ENCODE results near the gene ASPG.
A peak's percentile ranks its signal among the peaks of the same experiment; 100 is the strongest.

The ASPG gene

GRCh38 chr14:104138098-104138717 lies 52.7 kb downstream of the ASPG start, which contains the start of gene KIF26A:
TSS of gene KIF26A (plus strand) at chr14:104138587. CDS start at chr14:104138723, 136 bp downstream.
- peak; percentile 68 for DNase-seq

GRCh38 chr14:104138718-104139459 lies 53.4 kb downstream of the ASPG start:
- peak; percentile 60 for DNase-seq

DNA sequence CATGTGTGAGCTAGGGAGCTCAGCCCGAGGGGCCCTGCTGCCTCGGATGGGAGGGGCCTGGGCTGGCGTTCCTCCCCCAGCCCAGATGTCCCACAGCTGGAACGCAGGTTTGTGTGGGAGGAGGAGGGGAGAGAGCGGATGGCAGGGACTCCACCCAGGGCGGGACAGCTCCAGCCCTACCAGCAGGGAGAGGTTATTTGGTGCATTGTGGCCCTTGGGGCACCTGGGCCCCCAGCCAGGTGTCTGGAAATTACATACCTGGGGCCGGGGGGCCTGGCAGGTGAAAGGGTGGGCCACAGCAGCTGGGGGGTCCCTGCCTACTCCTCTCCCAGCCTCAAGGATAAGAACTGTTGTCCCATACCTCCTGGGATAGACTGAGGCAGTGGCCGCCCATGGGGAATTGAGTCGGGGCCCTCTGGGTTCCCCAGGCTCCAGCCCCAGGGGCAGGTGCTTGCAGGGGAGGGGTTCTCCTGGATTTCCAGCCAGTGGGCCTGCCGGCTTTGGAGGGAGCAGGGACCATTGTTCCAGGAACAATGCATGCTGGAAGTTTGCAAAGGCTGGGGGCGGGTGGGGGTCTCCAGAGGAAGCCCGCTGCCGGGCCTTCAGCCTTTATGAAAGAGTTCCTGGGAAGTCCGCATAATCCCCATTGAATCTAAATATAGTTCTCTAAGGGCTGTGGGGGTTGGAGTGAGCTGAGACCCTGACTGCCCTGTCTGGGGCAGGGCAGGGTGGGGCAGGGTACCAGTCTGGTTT lies 54.1 kb downstream of the ASPG start:
- DNase-seq, result peak; percentile 48

GRCh38 chr14:104140213-104140462 lies 54.6 kb downstream of the ASPG start:
- DNase-seq, result peak; percentile 37

DNA sequence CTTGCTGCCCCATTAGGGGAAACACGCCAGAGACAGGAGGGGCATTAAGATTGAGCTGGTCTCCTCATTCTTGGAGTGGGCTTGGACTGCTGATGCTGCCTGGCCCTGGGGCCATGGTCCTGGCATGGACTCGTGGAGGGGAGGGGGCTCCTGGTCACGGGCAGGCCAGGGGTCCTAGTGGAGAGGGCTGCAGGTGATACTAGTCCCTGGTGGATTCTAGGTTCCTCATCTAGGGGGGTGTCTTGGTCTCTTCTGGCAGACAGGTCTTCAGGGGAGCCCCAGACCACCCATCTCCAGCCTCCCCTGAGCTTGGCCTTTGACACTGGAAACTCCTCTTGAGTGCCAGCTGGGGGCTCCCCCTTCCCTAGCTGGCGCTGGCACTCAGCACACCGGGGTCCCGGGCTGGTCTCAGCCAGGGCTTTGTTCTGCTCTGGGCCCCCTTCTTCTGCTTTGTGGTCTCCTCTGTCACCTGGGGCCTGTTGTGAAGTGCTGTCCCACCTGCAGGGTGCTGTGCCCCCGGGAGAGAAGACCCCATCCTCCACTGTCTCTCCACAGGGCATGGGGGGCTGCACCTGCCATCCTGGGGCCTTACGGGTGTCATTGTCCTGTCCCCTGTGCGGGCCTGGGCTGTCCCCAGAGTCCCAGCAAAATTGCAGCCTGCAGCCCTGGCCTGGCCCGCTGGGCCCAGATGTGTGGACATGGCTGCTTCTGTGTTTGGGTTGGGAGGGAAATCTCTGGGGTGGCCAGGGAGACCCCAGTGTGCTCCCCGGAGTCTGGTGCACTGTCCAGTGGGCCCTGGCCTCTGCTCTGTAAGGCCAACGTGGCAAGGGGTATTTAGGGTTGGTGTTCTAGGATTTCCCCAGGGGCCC lies 55.2 kb downstream of the ASPG start:
- DNase-seq, result peak; percentile 55

DNA sequence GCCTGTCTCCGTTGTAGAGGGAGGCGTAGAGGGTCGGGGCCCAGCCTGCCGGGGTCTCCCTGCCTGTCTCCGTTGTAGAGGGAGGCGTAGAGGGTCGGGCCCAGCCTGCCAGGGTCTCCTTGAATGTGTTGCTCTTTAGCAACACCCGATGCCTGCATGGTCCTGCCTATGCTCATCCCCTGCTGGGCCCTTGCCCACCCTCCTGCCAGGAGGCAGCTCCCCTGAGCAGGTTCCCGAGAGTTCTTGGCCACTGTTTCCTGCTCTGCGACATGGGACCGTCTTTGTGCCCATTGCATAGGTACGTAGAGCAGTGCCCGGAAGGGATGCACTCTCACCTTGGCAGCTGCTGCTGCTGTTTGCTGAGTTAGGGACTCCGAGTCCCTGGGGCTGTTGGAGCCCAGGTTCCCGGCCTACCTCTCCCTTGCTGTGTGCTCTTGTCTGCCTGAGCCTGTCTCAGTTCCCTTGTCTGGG lies 56.2 kb downstream of the ASPG start:
- DNase-seq, result peak; percentile 55

DNA sequence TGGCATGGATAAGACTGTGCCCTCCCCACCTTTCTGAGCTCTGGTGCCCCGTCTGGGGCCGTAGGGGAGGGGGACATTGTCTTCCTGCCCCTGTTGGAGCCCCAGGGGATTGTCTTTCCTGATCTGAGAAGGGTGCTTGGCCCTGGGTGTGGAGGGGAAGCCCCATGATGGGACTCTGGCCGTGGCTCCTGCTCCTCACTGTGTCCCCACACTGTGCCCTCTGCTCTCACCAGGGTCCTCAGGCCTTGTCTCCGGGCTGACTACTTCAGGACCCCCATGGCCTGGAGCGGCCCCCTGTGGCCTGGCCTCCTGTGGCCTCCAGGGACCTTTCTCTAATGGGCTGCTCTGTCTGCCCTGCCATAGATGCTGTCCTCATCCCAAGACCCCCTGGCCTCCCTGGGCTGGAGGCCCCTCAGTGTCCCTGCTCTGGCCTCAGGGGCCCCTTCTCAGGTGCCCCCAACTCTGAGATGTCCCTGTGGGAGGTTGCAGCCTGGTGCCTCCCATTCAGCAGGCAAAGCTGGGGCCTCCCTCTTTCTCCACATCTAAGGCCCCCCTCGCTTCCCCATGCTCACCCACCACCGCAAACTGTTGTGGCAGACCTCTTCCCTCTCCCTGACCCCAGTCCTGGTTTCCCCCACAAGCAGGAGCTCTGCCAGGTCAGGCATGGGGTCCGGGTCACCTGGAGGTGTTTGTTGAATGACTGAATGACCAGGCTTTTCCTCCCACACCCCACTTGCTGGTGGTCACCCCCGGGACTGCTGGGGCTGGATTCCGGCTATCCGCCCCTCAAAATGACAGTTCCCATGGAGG lies 56.8 kb downstream of the ASPG start:
- DNase-seq, result peak; percentile 54

DNA sequence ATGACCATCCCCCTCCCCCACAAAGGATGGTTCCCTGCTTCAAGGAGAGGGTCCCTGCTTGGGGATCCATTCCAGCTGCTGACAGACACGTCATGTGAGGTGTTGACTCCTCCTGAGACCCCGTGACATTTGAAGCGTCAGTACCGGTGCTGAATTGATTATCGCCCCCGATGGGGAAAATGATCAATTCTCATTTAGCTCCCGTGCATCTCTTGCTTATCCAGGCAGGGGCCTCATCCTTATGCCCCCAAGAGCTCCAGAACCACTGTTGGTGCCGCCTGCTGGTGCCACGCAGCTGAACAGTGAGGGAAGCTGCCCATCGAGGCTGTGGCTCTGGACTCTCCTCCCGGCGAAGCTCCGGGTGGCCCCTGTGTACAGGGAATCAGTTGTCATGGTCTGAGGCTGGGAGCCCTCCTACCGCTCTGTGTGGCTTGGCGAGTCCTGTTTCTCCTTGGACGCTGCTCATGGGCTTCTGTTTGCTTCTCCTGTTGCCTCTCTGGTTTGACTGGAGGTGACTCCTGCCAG lies 57.5 kb downstream of the ASPG start:
- peak; percentile 55 for DNase-seq

- DNase-seq, result peak; percentile 61
Observed at GRCh38 chr14:104143521-104144452, 58.3 kb downstream of the ASPG start.

GRCh38 chr14:104144453-104144790 lies 58.9 kb downstream of the ASPG start:
- no peak for DNase-seq

GRCh38 chr14:104144911-104145825 lies 59.7 kb downstream of the ASPG start:
- DNase-seq, result peak; percentile 56

DNA sequence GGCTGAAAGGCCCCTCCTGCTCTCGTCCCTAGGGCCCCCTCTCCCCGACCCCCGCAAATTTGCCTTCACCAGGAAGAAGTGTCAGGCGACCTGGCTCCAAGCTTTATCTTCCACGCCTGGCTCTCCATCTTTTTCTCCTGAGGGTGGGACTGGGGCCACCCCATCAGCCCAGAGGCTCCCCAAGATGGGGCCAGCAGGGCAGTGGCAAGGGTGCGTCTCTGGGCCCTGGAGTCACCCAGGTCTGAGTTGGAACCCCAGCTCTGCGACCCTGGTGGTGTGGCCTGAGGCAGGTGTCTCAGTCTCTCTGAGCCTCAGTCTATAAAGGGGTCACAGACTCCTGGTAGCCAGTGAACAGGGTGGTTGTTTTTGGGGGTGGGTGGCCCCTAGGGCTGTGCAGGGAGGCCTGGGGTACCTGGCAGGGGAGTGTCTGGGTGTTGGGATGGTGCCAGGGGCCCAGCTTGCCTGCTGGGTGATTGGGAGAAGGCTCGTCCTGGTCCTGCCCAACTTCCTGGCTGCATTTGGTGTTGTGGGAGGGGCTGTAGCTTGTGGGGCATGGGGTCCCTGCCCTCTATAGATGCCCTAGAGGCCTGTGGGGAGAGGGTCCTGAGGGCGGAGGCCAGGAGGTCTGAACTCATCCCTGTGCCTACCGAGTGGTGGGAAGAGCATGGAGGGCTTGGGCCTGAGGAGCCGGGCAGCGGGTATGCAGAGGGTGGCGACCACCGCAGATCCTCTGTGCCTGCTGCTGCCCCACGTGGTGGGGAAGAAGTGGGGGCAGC lies 60.5 kb downstream of the ASPG start:
- peak; percentile 45 for DNase-seq

DNA sequence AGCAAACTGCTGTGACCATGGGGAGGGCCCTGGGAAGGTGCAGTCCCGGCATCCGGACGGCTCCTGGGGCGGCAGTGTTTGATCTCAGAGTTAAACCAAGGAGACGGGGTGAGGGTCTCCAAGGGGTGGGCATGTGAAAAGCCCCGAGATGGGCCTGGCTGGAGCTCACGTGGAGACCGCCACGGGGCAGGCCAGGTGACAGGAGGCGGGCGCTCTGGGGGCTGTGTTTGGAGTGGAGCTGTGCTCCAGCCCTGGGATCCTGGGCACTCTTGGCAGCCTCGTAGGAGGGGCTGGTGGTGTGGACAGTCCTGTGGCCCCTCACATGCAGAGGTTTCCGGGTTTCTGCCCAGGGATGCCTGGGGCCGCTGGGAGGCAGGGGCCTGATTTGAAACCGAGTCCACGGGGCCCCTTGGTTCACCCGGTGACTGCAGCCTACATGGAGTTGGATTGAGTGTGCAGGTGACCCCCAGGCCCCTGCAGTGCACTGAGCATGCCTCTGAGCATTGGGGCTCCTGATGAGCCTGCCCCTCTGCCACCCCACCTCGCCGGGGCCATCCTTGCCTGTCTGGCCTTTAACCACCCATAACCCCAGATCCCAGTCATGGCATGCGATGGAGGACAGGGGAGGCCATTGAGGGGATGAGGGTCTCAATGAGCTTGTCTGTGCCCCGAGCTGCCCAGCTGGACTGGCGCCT lies 61.3 kb downstream of the ASPG start:
- peak; percentile 55 for DNase-seq

DNA sequence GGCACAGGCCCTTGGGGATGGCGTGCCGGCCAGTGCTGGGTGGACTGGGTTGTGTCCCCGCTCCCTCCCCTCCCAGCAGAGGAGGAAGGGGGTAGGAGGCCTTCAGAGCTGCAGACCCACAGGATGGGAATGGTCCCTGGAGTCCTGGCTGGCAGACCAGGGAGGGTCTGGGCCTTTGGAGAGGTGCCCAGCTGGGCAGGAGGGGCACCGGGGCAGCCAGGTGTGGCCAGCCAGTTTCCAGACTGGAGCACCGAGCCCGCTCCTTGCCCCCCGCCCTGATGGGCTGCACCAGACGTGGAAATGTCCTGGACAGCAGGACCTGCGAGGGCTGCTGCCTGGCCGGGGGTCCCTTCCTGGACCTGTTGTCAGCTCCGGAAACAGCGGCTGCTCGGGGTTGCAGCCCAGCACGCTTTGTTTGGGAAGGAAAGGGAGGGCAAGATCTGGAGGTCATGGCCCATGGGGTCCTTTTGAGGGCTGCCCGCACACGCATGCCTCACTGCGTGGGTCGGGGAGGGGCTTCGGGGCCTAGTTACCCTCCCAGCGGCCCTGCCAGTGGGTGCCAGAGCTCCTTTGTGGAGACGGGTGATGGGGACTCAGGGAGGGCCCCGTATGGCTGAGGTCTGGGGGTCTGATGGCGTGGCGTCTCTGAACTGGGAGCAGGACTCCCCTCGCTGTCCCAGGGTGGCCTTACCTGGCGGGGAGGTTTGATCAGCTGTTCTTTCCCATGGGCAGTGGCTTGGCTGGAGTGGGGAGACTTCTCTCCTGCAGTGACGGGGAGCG lies 62.0 kb downstream of the ASPG start:
- no peak for DNase-seq

- DNase-seq, result no peak
Observed at GRCh38 chr14:104148433-104149277, 63.2 kb downstream of the ASPG start.

DNA sequence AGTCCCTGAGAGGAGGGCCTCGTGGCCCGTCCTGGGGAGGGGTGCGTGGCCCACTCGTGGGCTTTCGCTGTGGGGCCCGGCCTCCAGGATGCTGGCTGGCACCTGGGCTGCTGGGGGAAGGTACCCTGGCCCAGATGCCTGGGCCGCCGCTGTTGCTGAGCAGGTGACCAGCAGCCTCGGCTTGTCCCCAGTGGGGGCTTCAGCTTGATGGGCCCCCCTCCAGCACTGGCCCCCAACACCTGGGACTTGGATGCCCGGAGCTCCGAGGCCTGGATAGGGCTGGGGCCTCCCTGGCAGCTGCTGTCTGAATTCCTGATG lies 63.7 kb downstream of the ASPG start:
- DNase-seq, result no peak
